Kidney (tissue), 22 donors: ENCODE results near the gene CTF1. TPM values are rescaled to one million over a fixed set of nuclear protein-coding genes. Genes with fewer than 3 reads are reported as not detected.

ENCODE experiments used
- DNase-seq, 5 donors: peaks; one replicate each; pipeline ENCODE4 v3.0.0-alpha.2; 2013 to 2020
- FAIRE-seq: peaks from 2 replicates; lab custom pipeline; 2012; peaks lifted over from hg19 to GRCh38; lab: Jason Lieb, UNC
- H3K27ac ChIP-seq, 2 donors: one replicate each; pipeline ENCODE4 v1.7.0; 2013; ENCODE audit warnings: low read depth in 2 of 2, low read length in 2 of 2, inconsistent platforms in 1 of 2
- H3K27me3 ChIP-seq: one replicate; pipeline ENCODE4 v1.7.1; 2013; ENCODE audit warnings: low read length, inconsistent platforms; ENCODE audit not compliant: control insufficient read depth, insufficient read depth
- H3K36me3 ChIP-seq, 3 donors: one replicate each; pipeline versions ENCODE4 v1.7.0 to v1.7.1; 2013; ENCODE audit warnings: low read length in 3 of 3, control low read depth in 1 of 3, inconsistent platforms in 1 of 3; ENCODE audit not compliant: insufficient read depth in 3 of 3, control insufficient read depth in 2 of 3
- H3K4me1 ChIP-seq, 3 donors: one replicate each; pipeline versions ENCODE4 v1.7.0 to v1.7.1; 2013; ENCODE audit warnings: low read length in 3 of 3, inconsistent platforms in 1 of 3, low read depth in 1 of 3; ENCODE audit not compliant: control insufficient read depth in 2 of 3, insufficient read depth in 2 of 3
- H3K4me3 ChIP-seq, 3 donors: one replicate each; pipeline versions ENCODE4 v1.7.0 to v1.8.1; 2013; ENCODE audit warnings: low read length in 3 of 3, control low read depth in 1 of 3, inconsistent platforms in 1 of 3
- H3K9ac ChIP-seq, 3 donors: one replicate each; pipeline versions ENCODE4 v1.7.0 to v1.7.1; 2013; ENCODE audit warnings: low read length in 3 of 3, control low read depth in 1 of 3, inconsistent platforms in 1 of 3
- H3K9me3 ChIP-seq, 3 donors: one replicate each; pipeline versions ENCODE4 v1.7.0 to v1.7.1; 2013; ENCODE audit warnings: low read length in 3 of 3, control low read depth in 1 of 3, inconsistent platforms in 1 of 3; ENCODE audit not compliant: control insufficient read depth in 2 of 3, insufficient read depth in 1 of 3
- intact Hi-C: fragments of 100-400 bp; cut with DNase I; formaldehyde crosslinking; loops from one replicate; pipeline ENCODE4 v1.11.1; 2022
- long read RNA-seq, 10 donors: library from polyadenylated mRNA in 1 of 10; unstranded in 1 of 10; transcript quantifications; one replicate each; pipeline ENCODE4 v2.0.0 and lab custom pipeline, GENCODE V29; 2021 to 2026
- polyA plus RNA-seq: library from polyadenylated mRNA; stranded (reverse); fragments of 350-450 nt; fragmentation: Illumina TruSeq; extraction: RNeasy Lipid Tissue Mini Kit (QIAGEN cat#74804); gene quantifications from one replicate; pipeline ENCODE4 v1.2.3, GENCODE V29; 2014; ENCODE audit warnings: low read depth, low replicate concordance; ENCODE audit not compliant: insufficient read depth
- total RNA-seq: library from RNA; stranded (reverse); fragmentation: NEBNext Ultra II Directional; extraction: Animal tissue kit (Norgen Biotek cat#: 25700); gene quantifications from one replicate; pipeline ENCODE4 v1.2.1, GENCODE V29; 2021
- TF ChIP-seq, protein P1 (sequence below): IDR thresholded peaks from 3 replicates; pipeline ENCODE4 v1.5.1; 2012; ENCODE audit warnings: mild to moderate bottlenecking, moderate library complexity, borderline replicate concordance; ENCODE audit not compliant: insufficient read depth; ENCODE audit errors: extremely low read depth
- donor health status: control.
- donor health status: control.
- donor health status: control.
- donor health status: control.
- donor health status: control.
- donor health status: DM: yes; HTN: yes; CAD: no.
- donor health status: Normal renal cell carcinoma (clear cell type).

The CTF1 gene
- total RNA-seq (7.3 TPM), polyA plus RNA-seq (13.0 TPM)
- long read RNA-seq, donor 1, partial matches to known transcripts, result 0 of 2 reads
- long read RNA-seq, donor 1, other reads (novel, unspliced or antisense), result 0 of 2 reads
- long read RNA-seq, donor 2, partial matches to known transcripts, result 8 of 9 reads
- long read RNA-seq, donor 2, other reads (novel, unspliced or antisense), result 0 of 9 reads
- long read RNA-seq, donor 3, partial matches to known transcripts, result 0 of 2 reads
- long read RNA-seq, donor 3, other reads (novel, unspliced or antisense), result 0 of 2 reads
- long read RNA-seq, donor 4, result 0 reads
- long read RNA-seq, donor 5, result 0 reads
- long read RNA-seq, donor 6, result 0 reads
- long read RNA-seq, donor 7, partial matches to known transcripts, result 0 of 8 reads
- long read RNA-seq, donor 7, other reads (novel, unspliced or antisense), result 4 of 8 reads
- long read RNA-seq, donor 8, partial matches to known transcripts, result 0 of 1 reads
- long read RNA-seq, donor 8, other reads (novel, unspliced or antisense), result 0 of 1 reads
- long read RNA-seq, donor 9, result 0 reads
- long read RNA-seq, donor 10, partial matches to known transcripts, result 0 of 5 reads
- long read RNA-seq, donor 10, other reads (novel, unspliced or antisense), result 0 of 5 reads

GRCh38 chr16:30896261-30896888 is at the start of gene CTF1:
Gene CTF1 (plus strand): TSS chr16:30896614. CDS start chr16:30896644, 30 bp downstream.
- peaks cover 9 to 32% (median 23%) of the 10 kb centered on the region in 3 donors for H3K4me1 ChIP-seq
- no peak for FAIRE-seq
- peak within 1 kb of the TSS; percentile 44 to 76 (median 60) for H3K4me3 ChIP-seq
- H3K36me3 ChIP-seq, result no peaks in the 10 kb centered on the region
- peak within 1 kb of the TSS; percentile 99 for H3K27ac ChIP-seq
- intact Hi-C loops, result no loop called here
- no peaks in the 10 kb centered on the region for H3K27me3 ChIP-seq
- TF ChIP-seq, protein P1, sequence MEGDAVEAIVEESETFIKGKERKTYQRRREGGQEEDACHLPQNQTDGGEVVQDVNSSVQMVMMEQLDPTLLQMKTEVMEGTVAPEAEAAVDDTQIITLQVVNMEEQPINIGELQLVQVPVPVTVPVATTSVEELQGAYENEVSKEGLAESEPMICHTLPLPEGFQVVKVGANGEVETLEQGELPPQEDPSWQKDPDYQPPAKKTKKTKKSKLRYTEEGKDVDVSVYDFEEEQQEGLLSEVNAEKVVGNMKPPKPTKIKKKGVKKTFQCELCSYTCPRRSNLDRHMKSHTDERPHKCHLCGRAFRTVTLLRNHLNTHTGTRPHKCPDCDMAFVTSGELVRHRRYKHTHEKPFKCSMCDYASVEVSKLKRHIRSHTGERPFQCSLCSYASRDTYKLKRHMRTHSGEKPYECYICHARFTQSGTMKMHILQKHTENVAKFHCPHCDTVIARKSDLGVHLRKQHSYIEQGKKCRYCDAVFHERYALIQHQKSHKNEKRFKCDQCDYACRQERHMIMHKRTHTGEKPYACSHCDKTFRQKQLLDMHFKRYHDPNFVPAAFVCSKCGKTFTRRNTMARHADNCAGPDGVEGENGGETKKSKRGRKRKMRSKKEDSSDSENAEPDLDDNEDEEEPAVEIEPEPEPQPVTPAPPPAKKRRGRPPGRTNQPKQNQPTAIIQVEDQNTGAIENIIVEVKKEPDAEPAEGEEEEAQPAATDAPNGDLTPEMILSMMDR, result no peak
- H3K9me3 ChIP-seq, result no peaks in the 10 kb centered on the region
- peak; percentile 87 to 97 (median 93) for DNase-seq
- H3K9ac ChIP-seq, result peak within 1 kb of the TSS; percentile 40 to 89 (median 79)

DNA sequence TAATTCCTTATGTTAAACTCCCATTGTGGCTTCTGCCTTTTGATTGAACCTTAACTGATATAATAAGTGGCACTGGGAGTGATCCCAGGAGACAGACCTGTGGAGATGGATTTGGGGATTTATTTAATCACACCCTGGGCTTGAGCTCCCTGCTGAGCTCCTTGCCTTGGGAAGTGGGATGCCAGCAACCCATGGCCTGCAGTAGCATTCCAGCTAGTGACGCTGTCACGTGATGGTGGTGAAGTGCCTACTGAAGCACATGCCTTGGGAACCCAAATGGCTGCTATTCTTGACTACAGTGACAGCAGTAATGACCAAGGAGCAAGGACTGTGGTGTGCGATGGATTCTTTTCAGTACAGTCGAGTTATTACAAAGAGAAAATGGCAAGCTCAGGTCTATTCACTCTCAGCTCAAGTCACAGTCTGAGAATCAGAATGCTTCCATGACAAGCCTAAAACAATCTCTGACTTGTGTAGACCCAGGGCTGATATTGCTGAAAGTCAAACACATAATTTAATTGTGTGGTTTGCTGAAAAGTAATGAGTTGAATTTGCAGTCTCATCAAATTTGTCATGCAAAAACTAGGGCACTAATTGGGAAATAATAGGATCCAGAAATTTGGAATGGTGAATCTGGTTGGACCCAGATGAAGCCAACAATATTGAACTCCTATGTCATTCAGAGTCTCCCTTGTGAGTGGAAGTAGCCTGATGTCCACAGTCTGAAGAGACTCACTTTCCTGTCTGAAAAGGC is 49.6 kb upstream of the CTF1 start:
- no peak overlapping the region for H3K4me3 ChIP-seq
- no peaks in the 10 kb centered on the region for H3K9me3 ChIP-seq
- H3K27ac ChIP-seq, result no peak overlapping the region
- intact Hi-C loops, result no loop called here
- H3K36me3 ChIP-seq, result no peaks in the 10 kb centered on the region
- peaks cover 0 to 5% (median 0%) of the 10 kb centered on the region in 3 donors for H3K4me1 ChIP-seq
- H3K27me3 ChIP-seq, result no peaks in the 10 kb centered on the region
- no peak overlapping the region for H3K9ac ChIP-seq
- FAIRE-seq, result no peak
- no peak for DNase-seq
- TF ChIP-seq, protein P1, result no peak

DNA sequence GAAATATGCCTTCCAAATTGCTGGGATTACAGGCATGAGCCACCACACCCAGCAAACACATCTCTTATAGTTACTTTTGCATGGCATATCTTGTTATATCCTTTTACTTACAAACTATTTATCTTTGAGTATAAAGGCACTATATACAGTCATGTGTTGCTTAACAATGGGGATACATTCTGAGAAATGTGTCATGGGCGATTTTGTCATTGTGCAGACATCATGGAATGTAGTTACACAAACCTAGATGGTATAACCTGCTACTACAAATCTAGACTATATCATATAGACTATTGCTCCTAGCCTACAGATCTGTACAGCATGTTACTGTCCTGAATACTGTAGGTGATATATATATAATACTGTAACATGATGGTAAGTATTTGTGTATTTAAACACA is 46.2 kb upstream of the CTF1 start:
- H3K4me1 ChIP-seq, result peaks cover 0 to under 1% (median 0%) of the 10 kb centered on the region in 3 donors
- TF ChIP-seq, protein P1, result no peak
- no peaks in the 10 kb centered on the region for H3K27me3 ChIP-seq
- no peaks in the 10 kb centered on the region for H3K9me3 ChIP-seq
- no peak overlapping the region for H3K4me3 ChIP-seq
- intact Hi-C loops, result no loop called here
- FAIRE-seq (no peak), DNase-seq (no peak)
- no peak overlapping the region for H3K9ac ChIP-seq
- peaks cover 0 to 2% (median 0%) of the 10 kb centered on the region in 3 donors for H3K36me3 ChIP-seq
- H3K27ac ChIP-seq, result no peak overlapping the region
